HG02571 (cell line): ENCODE data around the gene SDR42E2.
A peak's percentile ranks its signal among the peaks of the same experiment; 100 is the strongest.
"Not testable (repeated sequence)": the region's sequence is repeated elsewhere in the genome, so short reads cannot be mapped to it uniquely, and the experiment has no call there.

Experiments
- ATAC-seq: cut with Tn5 transposase; IDR thresholded peaks from one replicate; pipeline ENCODE4 v1.9.1; 2021; ENCODE audit warnings: mild to moderate bottlenecking, moderate library complexity; ENCODE audit not compliant: unreplicated experiment

The SDR42E2 gene

DNA sequence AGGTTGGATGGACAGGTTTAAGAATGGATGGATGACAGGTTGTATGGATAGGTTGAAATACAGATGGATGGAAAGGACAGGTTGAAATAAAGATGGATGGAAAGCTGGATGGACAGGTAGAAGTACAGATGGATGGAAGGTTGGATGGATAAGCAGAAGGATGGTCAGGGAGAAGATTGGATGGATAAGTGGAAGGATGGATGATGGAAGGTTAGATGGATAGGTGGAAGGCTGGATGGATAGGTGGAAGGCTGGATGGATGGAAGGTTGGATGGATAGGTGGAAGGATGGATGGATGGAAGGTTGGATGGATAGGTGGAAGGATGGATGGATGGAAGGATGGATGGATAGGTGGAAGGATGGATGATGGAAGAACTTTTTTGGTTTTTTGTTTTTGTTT lies 905 bp upstream of the SDR42E2 start:
- no peak for ATAC-seq

DNA sequence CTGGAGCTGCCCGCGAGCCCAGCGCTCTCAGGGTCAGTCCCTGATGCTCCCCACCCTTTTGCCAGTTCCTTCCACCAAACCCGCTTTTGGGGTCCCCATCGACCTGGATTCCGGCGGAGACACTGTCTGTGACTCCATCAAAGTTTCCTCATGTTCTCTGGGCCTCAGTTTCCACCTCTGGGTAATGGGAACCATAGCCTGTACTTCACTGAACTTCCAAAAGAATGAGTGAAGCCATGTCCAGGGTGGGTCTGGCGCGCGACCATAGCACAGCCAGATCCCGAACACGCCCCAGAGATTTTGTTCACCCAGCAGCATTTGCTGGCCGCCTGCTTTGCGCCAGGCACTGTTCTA lies 327 bp downstream of the SDR42E2 start:
- ATAC-seq, result no peak

DNA sequence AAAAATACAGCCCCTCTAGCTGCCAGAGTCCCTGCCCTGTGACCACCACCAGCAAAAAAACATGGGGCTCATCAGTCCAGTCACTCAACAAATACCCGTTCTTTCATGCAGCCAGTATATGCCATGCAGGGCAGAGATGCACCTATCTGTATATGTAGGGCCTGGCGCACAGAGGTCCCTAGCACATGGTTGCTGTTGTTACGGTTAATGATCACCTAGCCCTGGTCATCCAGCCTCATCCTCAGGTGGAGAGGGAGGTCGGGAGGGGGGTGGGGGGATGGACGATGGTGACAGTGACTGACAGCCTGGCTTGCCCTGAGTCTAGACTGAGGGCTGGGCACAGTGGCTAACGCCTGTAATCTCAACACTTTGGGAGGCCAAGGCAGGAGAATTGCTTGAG lies 1.5 kb downstream of the SDR42E2 start:
- no peak for ATAC-seq

DNA sequence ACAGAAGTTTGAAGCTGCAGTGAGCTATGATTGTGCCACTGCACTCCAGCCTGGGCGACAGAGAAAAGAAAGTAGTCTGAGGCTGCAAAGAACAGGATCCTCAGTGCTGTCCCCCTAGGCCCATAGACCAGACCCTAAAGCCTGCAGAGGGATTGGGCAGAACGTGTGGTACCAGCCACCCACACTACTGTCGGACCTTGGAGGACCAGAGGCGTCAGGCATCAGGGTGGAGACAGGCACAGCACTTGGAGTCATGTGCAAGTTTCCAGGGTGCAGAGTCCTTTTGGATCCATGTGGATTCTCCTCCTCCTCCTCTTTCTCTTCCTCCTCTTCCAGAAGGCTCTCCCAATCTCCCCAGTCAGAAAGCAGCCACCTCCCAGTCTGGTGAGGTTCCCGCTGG lies 2.2 kb downstream of the SDR42E2 start:
- no peak for ATAC-seq

DNA sequence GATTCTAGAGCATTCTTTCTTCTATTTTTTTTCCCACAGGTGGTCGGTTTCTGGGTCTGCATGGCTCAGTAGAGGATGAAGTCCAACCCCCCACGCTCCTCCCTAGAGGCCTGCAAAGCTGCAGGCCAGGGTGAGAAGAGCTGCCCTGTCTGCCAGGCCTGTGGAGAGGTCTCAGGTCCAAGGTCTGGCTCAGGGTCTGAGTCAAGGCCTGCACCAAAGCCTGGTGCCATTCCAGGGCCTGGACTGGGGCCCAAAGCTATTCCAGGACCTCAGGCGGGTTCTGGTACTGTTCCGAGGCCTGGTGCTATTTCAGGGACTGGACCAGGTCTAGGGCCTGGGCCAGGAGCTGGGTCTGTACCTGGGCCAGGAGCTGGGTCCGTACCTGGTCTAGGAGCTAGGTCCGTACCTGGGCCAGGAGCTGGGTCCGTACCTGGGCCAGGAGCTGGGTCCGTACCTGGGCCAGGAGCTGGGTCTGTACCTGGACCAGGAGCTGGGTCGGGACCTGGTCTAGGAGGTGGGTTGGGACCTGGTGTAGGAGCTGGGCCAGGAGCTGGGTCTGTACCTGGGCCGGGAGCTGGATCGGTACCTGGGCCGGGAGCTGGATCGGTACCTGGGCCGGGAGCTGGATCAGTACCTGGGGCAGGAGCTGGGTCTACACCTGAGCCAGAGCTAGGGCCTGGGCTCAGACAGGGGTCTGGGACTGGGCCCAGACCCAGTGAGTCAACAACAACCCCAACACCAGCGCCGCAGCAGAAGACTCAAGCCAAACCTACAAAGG lies 3.4 kb downstream of the SDR42E2 start:
- ATAC-seq, result no peak

DNA sequence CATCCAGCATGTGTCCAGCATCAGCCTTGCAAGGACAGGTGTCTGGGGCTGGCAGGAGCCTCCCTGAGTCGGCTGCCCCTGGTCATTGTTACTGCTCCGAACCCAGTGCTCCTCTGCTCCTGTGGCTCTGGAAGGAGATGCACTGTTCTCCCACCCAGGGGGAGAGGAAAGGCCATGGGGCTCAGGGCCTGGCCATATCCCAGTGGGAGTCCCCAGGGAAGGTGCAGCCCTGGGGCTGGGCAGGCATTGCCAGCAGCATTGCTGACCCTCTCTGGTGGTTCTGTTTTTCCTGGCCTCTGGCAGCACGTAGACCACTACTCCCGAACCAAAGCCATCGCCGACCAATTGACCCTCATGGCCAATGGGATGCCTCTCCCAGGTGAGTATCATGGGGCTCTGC lies 9.6 kb downstream of the SDR42E2 start:
- ATAC-seq, result no peak

DNA sequence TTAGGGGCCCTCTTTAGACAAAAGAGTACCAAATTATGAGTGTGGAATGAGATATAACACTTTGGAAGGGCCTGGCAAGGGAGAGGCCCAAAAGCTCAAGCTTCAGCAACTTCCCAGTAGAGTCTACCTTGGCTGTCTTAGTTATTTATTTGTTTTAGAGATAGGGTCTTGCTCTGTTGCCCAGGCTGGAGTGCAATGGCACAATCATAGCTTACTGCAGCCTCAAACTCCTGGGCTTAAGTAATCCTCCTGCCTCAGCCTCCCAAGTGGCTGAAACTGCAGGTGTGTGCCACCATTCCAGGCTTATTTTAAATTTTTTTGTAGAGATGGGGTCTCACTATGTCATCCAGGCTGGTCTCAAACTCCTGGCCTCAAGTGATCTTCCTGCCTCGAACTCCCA lies 10.3 kb downstream of the SDR42E2 start:
- not testable (repeated sequence) for ATAC-seq

DNA sequence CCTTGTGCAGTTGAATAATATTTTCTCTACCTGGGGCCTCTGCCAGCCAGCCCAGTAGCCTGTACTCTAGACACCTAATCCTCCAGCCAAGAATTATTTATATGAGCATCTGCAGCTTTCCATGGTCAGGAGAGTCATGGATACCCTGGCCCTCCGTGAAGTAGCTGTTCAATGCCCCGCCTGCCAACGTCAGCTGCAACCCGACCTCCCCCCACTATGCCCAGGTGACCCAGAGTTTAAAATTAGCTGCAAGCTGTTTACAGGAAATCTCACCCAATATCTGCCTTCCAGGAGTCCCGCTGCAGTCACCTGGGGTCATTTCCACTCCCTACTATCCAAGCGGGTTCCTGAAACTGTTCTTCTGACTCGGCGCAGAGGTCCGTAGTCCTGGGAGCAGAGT lies 12.3 kb downstream of the SDR42E2 start:
- no peak for ATAC-seq

DNA sequence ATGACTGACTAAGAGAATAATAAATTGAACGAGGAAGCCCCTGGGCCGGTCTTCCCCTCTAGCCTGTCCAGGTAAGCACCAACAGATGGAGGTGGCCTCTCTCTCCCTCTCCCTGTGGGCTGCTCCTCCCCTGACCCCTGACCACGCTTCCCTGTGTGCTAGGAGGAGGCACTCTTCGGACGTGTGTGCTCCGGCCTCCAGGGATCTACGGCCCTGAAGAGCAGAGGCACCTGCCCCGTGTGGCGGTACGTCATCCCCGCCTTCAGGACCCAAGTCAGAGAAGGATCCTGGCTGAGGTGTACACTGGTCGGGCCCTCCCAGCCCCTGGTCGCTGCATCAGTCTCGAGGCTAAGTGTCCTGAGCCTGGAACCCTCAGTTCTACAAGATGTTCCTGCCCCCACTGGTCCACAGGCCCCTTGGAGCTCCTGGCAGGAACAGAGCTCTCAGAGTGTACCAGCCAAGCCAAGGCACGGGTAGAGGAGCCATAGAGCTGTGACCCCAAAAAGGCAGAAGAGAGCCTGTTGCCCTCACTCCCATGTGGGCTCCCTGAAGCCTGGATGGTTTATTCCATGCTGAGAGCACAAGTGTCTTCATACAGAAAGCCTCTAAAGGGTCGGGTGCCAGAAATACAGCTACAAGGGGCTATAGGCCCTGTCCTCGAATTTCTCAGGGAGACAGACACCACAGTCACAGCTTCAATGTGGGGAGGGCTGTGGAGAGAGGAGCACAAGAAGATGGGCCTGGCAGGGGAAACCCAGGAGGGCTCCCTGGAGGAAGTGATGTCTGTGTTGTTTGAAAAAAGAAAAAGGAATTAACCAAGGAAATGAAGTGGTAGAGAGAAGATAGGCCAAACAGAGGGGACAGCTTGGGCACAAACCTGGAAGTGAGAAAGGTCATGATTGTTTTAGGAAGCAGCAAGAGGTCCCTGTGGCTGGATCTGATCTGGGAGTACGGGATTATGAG lies 15.9 kb downstream of the SDR42E2 start:
- ATAC-seq, result no peak

DNA sequence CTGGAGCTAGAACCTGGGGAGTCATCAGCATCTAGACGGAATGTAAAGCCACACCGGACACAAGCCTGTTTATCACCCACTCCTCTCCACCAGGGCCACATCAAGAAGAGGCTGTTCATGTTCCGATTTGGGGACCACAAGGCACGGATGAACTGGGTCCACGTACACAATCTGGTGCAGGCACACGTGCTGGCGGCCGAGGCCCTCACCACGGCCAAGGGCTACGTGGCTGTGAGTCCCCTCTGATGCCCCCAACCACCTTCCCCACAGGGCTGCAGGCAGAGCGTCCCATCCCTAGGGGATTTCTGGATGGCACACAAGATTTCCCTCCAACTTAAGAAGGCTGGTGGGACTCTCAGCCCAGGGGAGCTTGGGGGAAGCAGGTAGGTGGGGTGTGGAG lies 19.1 kb downstream of the SDR42E2 start:
- ATAC-seq, result no peak

DNA sequence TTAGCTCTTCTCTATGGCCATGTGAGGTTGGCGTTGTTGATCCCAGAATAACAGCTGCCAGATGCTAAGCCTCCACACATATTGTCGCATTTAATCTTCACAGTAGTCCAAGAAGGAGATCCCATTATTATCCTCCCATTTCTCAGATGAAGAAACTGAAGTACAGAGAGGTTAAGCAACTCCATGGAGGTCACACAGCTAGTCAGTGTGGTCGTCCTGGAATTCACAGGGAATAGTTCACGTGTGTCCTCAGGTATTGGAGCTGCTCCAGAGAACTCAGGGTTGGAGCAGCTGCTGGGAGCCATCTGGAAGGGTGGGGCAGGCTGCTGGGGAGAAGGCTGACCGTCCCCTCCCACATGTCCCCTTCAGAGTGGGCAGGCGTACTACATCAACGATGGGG lies 19.5 kb downstream of the SDR42E2 start:
- no peak for ATAC-seq

DNA sequence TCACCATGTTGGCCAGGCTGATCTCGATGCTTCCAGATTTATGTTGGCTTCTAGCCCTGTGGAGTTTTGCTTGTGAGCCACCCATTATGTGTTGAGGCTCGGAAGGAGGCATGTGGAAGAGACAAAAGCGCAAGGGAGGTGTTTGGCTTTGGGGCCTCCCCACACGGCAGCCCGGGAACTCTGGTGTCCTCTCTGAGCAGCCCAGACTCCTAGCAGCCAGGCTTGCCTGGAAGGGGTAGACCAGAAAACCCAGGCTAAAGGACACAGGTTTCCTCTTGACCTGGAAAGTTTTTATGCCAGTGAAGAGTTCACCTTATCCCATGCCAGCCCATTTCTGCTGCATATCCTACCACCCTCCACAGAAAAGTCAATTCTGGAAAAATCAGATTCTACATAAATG lies 21.0 kb downstream of the SDR42E2 start:
- ATAC-seq, result no peak

DNA sequence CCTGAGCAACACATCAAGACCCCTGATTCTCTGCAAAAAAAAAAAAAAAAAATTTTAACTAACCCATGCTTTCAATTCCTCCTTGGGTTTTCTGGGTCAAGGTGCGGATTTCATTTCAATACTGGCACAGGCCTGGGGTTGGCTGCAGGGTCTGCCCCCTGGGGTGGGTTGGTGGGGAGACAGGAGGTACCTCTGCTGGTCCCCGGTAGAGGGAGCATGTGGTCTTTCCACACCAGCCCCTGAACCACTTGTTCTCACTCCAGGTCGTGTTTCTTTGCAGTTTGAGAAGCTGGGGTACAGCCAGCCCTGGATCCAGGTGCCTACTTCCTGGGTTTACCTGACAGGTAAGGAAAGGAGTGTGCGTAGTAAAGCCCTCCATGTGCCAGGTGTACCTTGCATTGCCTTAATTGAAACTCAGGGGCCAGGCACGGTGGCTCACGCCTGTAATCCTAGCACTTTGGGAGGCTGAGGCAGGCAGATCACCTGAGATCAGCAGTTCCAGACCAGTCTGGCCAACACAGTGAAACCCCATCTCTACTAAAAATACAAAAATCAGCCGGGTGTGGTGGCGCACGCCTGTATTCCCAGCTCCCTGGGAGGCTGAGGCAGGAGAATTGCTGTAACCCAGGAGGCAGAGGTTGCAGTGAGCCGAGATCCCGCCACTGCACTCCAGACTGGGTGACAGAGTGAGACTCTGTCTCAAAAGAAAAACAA lies 21.8 kb downstream of the SDR42E2 start:
- no peak for ATAC-seq

DNA sequence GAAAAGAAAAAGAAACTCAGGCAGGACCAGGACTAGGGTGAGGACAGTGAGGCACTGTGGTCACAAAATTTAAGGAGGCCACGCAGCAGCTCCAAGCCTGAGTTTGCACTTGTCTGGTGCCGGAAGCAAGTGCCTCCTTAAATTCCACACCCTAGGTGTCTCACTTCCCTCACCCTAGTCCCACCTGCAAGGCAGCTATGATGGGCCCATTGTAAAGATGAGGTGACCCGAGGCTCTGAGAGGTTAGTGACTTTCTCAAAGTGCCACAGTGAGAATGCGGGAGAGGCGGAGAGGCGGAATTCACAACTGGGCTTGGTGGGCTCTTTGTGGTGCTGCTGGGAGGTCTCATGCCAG lies 22.3 kb downstream of the SDR42E2 start:
- no peak for ATAC-seq

DNA sequence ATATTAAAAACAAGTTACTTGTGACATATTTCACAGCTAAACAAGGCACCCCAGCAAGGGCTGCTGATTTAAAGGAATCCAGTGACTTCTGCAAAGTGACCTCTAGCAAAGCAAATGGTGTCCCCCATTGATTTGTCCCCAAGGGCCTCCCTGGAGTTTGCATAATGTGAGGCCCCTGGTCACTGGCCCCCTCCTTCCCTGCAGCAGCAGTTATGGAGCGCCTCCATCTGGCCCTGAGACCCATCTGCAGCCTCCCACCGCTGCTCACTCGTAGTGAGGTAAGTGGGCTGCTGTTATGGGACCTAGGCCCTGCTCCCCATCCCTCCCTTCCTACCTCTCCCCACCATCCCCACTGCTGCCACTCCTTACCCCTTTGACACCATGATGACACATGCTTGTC lies 24.2 kb downstream of the SDR42E2 start:
- no peak for ATAC-seq

DNA sequence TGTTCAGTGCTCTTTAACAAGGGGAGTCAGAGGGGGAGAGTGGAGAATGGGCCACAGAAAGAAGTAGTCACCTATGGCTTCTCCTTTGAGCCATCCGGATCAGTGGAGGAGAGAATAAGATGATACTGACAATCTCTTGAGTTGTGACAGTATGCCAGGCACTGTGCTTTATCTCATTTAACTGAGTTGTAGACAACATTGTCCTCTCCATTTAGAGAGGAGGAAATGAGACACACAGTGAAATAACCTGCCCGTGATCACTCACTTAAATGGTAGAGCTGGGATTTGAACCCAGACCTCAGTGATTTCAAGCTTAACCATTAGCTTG lies 25.9 kb downstream of the SDR42E2 start:
- no peak for ATAC-seq

DNA sequence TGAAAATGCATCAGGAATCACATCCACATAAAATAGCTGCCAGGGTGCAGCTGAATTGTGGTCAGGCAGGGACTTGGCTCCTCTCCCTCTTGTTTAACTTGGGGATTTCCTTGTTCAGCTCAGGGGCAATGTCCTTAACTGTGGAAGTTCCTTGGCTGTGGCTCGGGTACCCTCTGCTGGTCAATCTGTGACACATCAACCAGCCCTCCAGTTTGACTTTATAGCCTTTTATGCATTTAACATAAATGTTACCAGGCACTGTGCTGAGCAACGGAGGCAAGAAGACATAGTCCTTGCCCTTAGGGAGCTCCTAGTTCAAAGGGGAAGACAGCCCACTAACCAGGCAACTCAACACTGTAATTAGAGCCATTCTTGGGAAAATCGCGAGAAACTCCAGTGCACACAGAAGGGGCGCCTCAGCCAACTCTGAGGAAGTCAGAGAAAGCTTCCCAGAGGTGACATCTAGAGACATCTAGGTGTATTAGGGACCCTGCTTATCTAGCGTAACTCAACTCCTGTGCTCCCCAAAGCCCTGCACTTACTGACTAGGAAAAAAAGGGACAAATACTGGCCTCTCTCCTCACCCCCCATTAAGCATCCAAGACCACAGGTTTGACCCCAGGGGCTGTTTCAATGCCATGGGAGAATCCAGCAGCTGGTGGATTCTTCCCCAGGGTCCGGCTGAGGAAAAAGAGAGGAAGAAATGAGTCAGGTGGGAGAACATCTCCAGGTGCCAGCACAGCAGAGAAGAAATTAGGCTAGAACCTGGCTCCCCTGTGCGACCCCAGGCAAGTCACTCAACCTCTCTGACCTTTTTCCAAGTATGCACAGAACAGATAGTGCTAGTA lies 26.5 kb downstream of the SDR42E2 start:
- ATAC-seq, result no peak

DNA sequence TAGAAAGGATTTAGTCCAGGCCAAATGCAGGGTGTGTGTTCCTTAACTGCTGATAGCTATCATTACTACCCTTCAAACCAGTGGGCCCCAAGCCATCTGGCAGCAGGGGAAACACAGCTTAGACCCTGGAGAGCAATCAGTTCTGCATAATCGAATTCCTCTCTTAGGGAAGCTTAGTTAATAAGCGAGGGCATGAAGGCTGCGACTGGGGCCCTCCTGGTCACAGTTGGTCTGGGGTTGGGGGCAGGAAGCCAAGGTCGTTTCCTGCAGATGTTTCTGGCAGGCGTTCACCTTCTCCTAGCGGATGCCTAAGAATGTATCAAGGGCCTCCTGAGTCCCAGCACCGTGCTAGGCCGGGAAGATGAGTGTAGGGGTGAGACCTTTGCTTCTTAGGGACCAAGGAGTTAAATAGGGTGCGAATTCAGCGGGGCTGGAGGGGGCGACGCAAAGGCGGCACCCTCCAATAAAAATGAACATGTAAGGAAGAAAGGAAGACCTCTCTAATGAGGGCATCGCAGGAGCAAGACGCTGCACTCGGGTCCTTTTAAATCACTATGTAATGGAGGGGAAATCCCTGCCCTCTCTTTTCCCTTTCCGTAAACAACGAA lies 27.3 kb downstream of the SDR42E2 start:
- no peak for ATAC-seq

DNA sequence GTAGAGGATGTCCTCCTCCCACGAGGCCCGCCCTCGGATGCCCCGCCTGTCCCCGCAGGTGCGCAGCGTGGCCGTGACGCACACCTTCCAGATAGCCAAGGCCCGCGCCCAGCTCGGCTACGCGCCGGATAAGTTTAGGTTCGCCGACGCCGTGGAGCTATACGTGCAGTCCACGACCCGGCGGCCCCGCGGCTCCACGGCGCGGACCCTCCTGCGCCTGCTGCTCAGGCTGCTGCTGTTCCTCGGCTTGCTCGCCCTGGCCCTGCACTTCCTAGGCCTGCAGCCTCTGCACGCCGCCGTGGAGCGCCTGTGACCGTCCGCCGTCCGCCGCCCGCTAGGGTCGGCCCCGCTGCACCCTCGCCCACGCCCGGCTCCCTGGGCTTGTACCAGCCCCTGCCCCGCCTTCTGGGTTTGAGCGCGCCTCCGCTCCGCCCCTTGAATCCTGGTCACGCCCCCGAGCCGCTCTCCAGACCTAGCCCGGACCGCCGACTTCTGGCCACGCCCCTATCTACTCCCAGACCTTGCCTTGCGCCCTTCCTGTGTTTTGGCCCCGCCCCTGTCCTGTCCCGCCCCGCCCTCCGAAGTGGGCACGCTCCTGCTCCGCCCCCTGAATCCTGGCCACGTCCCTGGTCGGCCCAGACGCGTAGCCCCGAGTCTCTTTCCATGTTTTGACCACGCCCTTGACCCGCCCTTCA lies 27.9 kb downstream of the SDR42E2 start:
- peak; percentile 62 for ATAC-seq
